ENCODE results near the gene SF3A2. TPM values are rescaled to one million over a fixed set of nuclear protein-coding genes. Genes with fewer than 3 reads are reported as not detected.

SF3A2 gene, protein sequence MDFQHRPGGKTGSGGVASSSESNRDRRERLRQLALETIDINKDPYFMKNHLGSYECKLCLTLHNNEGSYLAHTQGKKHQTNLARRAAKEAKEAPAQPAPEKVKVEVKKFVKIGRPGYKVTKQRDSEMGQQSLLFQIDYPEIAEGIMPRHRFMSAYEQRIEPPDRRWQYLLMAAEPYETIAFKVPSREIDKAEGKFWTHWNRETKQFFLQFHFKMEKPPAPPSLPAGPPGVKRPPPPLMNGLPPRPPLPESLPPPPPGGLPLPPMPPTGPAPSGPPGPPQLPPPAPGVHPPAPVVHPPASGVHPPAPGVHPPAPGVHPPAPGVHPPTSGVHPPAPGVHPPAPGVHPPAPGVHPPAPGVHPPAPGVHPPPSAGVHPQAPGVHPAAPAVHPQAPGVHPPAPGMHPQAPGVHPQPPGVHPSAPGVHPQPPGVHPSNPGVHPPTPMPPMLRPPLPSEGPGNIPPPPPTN
- 37.6 TPM for total RNA-seq

DNA sequence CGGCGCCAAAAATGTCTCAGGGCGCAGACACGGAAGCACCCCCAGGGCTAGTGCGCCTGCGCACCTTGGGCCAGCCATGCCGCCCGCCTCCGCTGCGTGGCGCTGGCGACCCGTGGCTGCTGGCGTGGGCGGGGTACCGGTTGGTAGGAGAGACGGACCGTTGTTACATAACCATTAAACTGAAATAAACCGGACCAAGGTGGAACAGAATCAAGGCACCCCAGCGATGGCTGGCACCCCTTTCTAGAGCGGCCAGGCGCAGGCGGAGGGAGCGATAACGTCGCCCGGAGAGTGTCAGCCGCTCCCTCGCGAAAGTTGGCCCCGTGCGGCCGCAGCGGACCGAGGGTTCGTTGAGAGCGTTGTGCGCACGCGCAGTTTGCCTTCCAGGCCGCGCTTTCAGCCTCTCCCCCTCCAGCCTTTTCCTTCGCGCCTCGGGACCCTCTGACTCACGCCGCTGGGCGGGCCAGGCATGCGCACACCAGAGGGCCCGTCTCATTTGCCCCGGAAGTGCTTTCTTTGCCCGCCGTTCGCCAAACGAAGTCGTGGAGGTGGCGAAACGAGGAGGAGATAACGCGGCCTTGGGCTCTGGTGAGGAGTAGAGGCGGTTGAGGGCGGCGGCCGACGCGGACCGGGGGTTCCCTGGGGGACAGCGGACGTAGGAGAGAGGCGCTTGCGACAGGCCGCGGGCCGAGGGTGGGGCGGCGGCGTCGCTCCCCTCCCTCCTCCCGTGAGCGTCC lies at the start of gene SF3A2, which contains the start of gene PLEKHJ1:
Gene SF3A2 (plus strand): TSS at position 511 of the 737 bp plus-strand sequence. CDS start 6,595 bp downstream, outside the sequence.
Gene PLEKHJ1 (minus strand): TSS at position 16 of the 737 bp plus-strand sequence. CDS start 81 bp downstream, outside the sequence.
- peak within 1 kb of the TSS; percentile 83 to 96 (median 93) for H3K4me3 ChIP-seq (ENCODE audit: low read length in 3 of 3)
- H3K9ac ChIP-seq (ENCODE audit: low read depth in 1 of 3, low read length in 3 of 3), result peak within 1 kb of the TSS; percentile 95 to 97 (median 97)
- H3K4me1 ChIP-seq (ENCODE audit: control insufficient read depth in 3 of 3, insufficient read depth in 3 of 3, low read length in 3 of 3), result peaks cover 60 to 73% (median 61%) of the 10 kb centered on the region in 3 donors
- no peaks in the 10 kb centered on the region for H3K27me3 ChIP-seq (ENCODE audit: control insufficient read depth in 3 of 3, insufficient read depth in 3 of 3, low read length in 3 of 3)
- H3K36me3 ChIP-seq (ENCODE audit: control insufficient read depth in 3 of 3, insufficient read depth in 3 of 3, low read length in 3 of 3), result peaks cover 15 to 17% (median 16%) of the 10 kb centered on the region in 3 donors
- H3K9me3 ChIP-seq (ENCODE audit: control insufficient read depth in 3 of 3, low read length in 3 of 3), result no peaks in the 10 kb centered on the region
- peak within 1 kb of the TSS; percentile 96 for H3K27ac ChIP-seq (ENCODE audit: low read depth, low read length)

GRCh38 chr19:2187159-2187558 lies 49.5 kb upstream of the SF3A2 start:
- no peaks in the 10 kb centered on the region for H3K27me3 ChIP-seq (ENCODE audit: control insufficient read depth in 3 of 3, insufficient read depth in 3 of 3, low read length in 3 of 3)
- peak overlapping the region in 1 of 3 donors; percentile 56 for H3K4me3 ChIP-seq (ENCODE audit: low read length in 3 of 3)
- peak overlapping the region; percentile 47 to 80 (median 52) for H3K9ac ChIP-seq (ENCODE audit: low read depth in 1 of 3, low read length in 3 of 3)
- peaks cover 13 to 33% (median 19%) of the 10 kb centered on the region in 3 donors for H3K36me3 ChIP-seq (ENCODE audit: control insufficient read depth in 3 of 3, insufficient read depth in 3 of 3, low read length in 3 of 3)
- peak overlapping the region; percentile 86 for H3K27ac ChIP-seq (ENCODE audit: low read depth, low read length)
- no peaks in the 10 kb centered on the region for H3K9me3 ChIP-seq (ENCODE audit: control insufficient read depth in 3 of 3, low read length in 3 of 3)
- peaks cover 37 to 70% (median 41%) of the 10 kb centered on the region in 3 donors for H3K4me1 ChIP-seq (ENCODE audit: control insufficient read depth in 3 of 3, insufficient read depth in 3 of 3, low read length in 3 of 3)

- H3K9me3 ChIP-seq (ENCODE audit: control insufficient read depth in 3 of 3, low read length in 3 of 3), result no peaks in the 10 kb centered on the region
- H3K36me3 ChIP-seq (ENCODE audit: control insufficient read depth in 3 of 3, insufficient read depth in 3 of 3, low read length in 3 of 3), result peaks cover 20 to 41% (median 29%) of the 10 kb centered on the region in 3 donors
- no peak overlapping the region for H3K4me3 ChIP-seq (ENCODE audit: low read length in 3 of 3)
- H3K27me3 ChIP-seq (ENCODE audit: control insufficient read depth in 3 of 3, insufficient read depth in 3 of 3, low read length in 3 of 3), result no peaks in the 10 kb centered on the region
- peak overlapping the region; percentile 19 for H3K27ac ChIP-seq (ENCODE audit: low read depth, low read length)
- H3K4me1 ChIP-seq (ENCODE audit: control insufficient read depth in 3 of 3, insufficient read depth in 3 of 3, low read length in 3 of 3), result peaks cover 33 to 58% (median 39%) of the 10 kb centered on the region in 3 donors
- peak overlapping the region in 1 of 3 donors; percentile 8 for H3K9ac ChIP-seq (ENCODE audit: low read depth in 1 of 3, low read length in 3 of 3)
Observed at GRCh38 chr19:2188708-2189385, 47.8 kb upstream of the SF3A2 start.

DNA sequence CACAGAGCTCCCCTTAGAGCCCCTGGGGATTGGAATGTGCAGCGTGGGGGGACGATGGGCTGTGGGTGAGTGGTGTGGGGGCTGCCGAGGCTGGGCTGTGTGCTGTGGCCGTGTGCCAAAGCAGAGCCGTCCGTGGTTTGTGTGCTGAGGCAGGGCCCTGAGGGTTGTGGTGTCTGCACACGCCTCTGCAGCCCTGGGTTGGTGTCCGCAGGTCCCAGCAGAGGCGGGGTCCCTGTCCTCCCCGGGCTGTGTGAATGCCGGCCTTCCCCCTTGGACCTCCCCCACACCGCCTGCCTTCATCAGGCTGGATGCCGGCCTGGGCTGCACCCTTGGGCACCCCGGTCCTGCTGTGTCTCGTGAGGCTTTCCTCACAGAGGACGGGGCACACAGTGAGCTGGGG lies 46.7 kb upstream of the SF3A2 start:
- Histone ChIP-seq H3K36me3 (ENCODE audit: control insufficient read depth in 3 of 3, insufficient read depth in 3 of 3, low read length in 3 of 3) (peaks cover 23 to 46% (median 36%) of the 10 kb centered on the region in 3 donors), H3K9ac (ENCODE audit: low read depth in 1 of 3, low read length in 3 of 3) (no peak overlapping the region), H3K27me3 (ENCODE audit: control insufficient read depth in 3 of 3, insufficient read depth in 3 of 3, low read length in 3 of 3) (no peaks in the 10 kb centered on the region), H3K27ac (ENCODE audit: low read depth, low read length) (no peak overlapping the region), H3K4me3 (ENCODE audit: low read length in 3 of 3) (no peak overlapping the region), H3K4me1 (ENCODE audit: control insufficient read depth in 3 of 3, insufficient read depth in 3 of 3, low read length in 3 of 3) (peaks cover 23 to 47% (median 31%) of the 10 kb centered on the region in 3 donors), H3K9me3 (ENCODE audit: control insufficient read depth in 3 of 3, low read length in 3 of 3) (no peaks in the 10 kb centered on the region)

DNA sequence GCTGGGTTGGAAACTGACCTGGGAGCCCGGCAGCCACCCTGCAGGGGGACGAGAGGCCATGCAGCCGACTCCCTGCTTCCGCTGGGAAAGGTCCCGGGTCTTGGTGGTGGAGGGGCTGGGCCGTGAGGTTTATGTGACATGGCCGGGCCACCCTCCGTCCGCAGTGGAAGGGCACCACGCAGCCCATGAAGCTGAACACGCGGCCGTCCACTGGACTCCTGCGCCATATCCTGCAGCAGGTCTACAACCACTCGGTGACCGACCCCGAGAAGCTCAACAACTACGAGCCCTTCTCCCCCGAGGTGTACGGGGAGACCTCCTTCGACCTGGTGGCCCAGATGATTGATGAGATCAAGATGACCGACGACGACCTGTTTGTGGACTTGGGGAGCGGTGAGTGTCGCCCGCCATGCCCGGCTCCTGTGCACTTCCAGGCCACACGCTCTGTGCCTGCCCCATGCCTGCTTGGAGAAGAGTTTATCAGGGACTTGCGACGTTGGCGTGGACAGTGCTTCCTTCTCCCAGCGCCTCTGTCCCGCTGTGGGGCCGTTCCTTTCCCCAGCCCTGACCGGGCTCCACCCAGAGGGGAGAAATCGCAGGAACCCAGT lies 45.7 kb upstream of the SF3A2 start:
- no peak overlapping the region for H3K4me3 ChIP-seq (ENCODE audit: low read length in 3 of 3)
- H3K27me3 ChIP-seq (ENCODE audit: control insufficient read depth in 3 of 3, insufficient read depth in 3 of 3, low read length in 3 of 3), result no peaks in the 10 kb centered on the region
- H3K36me3 ChIP-seq (ENCODE audit: control insufficient read depth in 3 of 3, insufficient read depth in 3 of 3, low read length in 3 of 3), result peaks cover 32 to 47% (median 39%) of the 10 kb centered on the region in 3 donors
- peaks cover 17 to 40% (median 23%) of the 10 kb centered on the region in 3 donors for H3K4me1 ChIP-seq (ENCODE audit: control insufficient read depth in 3 of 3, insufficient read depth in 3 of 3, low read length in 3 of 3)
- H3K9ac ChIP-seq (ENCODE audit: low read depth in 1 of 3, low read length in 3 of 3), result no peak overlapping the region
- H3K27ac ChIP-seq (ENCODE audit: low read depth, low read length), result no peak overlapping the region
- H3K9me3 ChIP-seq (ENCODE audit: control insufficient read depth in 3 of 3, low read length in 3 of 3), result no peaks in the 10 kb centered on the region

DNA sequence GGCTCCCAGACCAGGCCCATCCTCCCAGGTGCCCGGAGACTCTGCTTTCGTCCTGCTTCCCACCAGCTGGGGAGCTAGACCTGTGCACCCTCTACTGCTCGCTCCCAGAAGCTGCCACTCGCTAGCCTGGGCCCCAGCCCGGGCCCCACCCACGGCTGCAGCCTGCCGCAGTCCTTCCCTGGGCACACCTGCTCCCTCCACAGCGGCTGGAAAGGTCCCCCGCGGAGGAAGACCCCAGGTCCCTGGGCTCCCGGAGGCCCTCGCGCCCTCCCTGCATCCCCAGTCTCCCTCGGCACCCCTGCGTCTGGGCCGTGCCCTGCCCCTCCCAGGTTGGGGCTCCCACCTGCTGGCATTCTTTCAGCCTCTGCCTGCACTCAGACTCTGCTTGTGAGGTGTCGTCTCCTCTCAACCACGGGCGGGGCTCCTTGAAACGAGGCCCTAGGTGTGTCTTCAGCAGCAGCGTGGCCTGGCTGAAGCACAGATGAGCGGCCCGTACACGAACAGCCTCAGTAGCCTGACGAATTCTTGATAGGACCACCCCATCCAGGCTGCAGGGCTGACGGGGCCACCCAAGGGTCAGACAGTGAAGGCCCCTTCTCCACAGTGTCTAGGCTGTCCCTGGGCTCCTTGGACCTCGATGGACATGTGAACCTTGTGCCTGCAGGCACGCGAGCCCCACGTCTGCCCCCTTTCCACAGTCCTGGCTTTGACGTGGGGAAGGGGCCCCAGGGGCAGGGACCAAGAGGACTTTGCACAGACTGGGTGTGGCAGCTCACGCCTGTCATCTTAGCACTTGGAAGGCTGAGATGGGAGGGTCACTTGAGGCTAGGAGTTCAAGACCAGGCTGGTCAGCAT lies 44.9 kb upstream of the SF3A2 start:
- H3K36me3 ChIP-seq (ENCODE audit: control insufficient read depth in 3 of 3, insufficient read depth in 3 of 3, low read length in 3 of 3), result peaks cover 35 to 48% (median 39%) of the 10 kb centered on the region in 3 donors
- H3K4me1 ChIP-seq (ENCODE audit: control insufficient read depth in 3 of 3, insufficient read depth in 3 of 3, low read length in 3 of 3), result peaks cover 11 to 37% (median 17%) of the 10 kb centered on the region in 3 donors
- no peaks in the 10 kb centered on the region for H3K27me3 ChIP-seq (ENCODE audit: control insufficient read depth in 3 of 3, insufficient read depth in 3 of 3, low read length in 3 of 3)
- H3K4me3 ChIP-seq (ENCODE audit: low read length in 3 of 3), result no peak overlapping the region
- H3K9ac ChIP-seq (ENCODE audit: low read depth in 1 of 3, low read length in 3 of 3), result no peak overlapping the region
- no peak overlapping the region for H3K27ac ChIP-seq (ENCODE audit: low read depth, low read length)
- no peaks in the 10 kb centered on the region for H3K9me3 ChIP-seq (ENCODE audit: control insufficient read depth in 3 of 3, low read length in 3 of 3)

DNA sequence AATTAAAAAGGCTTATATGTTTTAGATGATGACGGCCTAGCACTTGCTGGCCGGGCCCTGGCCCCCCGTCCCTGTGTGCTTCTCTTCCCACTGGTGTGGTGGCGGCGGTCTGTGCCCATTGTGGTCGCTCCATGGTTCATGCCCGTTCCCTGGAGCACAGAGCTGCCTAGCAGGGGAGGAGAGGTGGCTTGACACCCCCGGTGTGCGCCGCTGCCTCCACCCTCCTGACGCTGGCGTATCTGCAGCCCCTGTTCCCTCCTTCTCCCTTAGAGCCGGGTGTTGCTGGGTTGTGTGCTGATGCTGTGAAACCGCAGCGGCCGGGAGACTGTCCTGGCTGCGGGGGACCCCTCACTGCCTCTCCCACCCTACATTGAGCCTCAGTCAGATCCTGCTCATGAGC lies 43.8 kb upstream of the SF3A2 start:
- Histone ChIP-seq H3K9ac (ENCODE audit: low read depth in 1 of 3, low read length in 3 of 3) (no peak overlapping the region), H3K36me3 (ENCODE audit: control insufficient read depth in 3 of 3, insufficient read depth in 3 of 3, low read length in 3 of 3) (peaks cover 35 to 49% (median 39%) of the 10 kb centered on the region in 3 donors), H3K9me3 (ENCODE audit: control insufficient read depth in 3 of 3, low read length in 3 of 3) (no peaks in the 10 kb centered on the region), H3K4me3 (ENCODE audit: low read length in 3 of 3) (no peak overlapping the region), H3K4me1 (ENCODE audit: control insufficient read depth in 3 of 3, insufficient read depth in 3 of 3, low read length in 3 of 3) (peaks cover 3 to 26% (median 8%) of the 10 kb centered on the region in 3 donors), H3K27ac (ENCODE audit: low read depth, low read length) (no peak overlapping the region), H3K27me3 (ENCODE audit: control insufficient read depth in 3 of 3, insufficient read depth in 3 of 3, low read length in 3 of 3) (no peaks in the 10 kb centered on the region)

DNA sequence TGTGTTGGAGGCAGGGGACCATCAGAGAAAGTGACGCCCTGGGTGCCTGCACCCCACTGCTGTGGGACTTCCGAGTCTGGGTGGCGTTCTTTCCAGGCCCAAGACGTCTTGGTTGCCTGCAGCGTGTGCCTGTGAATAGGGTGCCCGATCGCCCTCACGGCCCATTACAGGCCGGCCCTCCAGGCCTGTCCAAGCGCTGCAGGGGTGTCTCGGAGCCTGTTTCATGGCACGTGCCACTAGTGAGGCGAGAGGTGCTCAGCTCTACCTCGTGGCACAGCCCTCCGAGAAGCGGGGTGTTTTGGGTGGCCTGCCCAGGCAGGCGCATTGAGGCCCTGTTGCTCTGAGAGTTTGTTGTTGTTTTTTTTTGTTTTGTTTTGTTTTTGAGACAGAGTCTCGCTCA lies 42.8 kb upstream of the SF3A2 start:
- peaks cover 35 to 47% (median 39%) of the 10 kb centered on the region in 3 donors for H3K36me3 ChIP-seq (ENCODE audit: control insufficient read depth in 3 of 3, insufficient read depth in 3 of 3, low read length in 3 of 3)
- no peak overlapping the region for H3K27ac ChIP-seq (ENCODE audit: low read depth, low read length)
- H3K9ac ChIP-seq (ENCODE audit: low read depth in 1 of 3, low read length in 3 of 3), result no peak overlapping the region
- no peaks in the 10 kb centered on the region for H3K9me3 ChIP-seq (ENCODE audit: control insufficient read depth in 3 of 3, low read length in 3 of 3)
- H3K4me3 ChIP-seq (ENCODE audit: low read length in 3 of 3), result no peak overlapping the region
- H3K27me3 ChIP-seq (ENCODE audit: control insufficient read depth in 3 of 3, insufficient read depth in 3 of 3, low read length in 3 of 3), result no peaks in the 10 kb centered on the region
- peaks cover 0 to 22% (median 6%) of the 10 kb centered on the region in 3 donors for H3K4me1 ChIP-seq (ENCODE audit: control insufficient read depth in 3 of 3, insufficient read depth in 3 of 3, low read length in 3 of 3)
